ENCODE results near the gene SMLR1.

GRCh38 chr6:130781557-130781956 lies 45.6 kb upstream of the SMLR1 start:
- TF ChIP-seq CTCF (conservative IDR thresholded peaks at IDR 0.05 in 1 of 2, IDR thresholded peaks at IDR 0.05 in 1 of 2; ENCODE audit: extremely low read depth in 1 of 2, insufficient read depth in 1 of 2, low read depth in 1 of 2, low read length in 2 of 2) (no peak), EZH2 (IDR thresholded peaks at IDR 0.05; ENCODE audit: borderline replicate concordance, low read length) (no peak)

Measured in mammary epithelial cell (primary cell).